ENCODE data around the gene CTBP2.

DNA sequence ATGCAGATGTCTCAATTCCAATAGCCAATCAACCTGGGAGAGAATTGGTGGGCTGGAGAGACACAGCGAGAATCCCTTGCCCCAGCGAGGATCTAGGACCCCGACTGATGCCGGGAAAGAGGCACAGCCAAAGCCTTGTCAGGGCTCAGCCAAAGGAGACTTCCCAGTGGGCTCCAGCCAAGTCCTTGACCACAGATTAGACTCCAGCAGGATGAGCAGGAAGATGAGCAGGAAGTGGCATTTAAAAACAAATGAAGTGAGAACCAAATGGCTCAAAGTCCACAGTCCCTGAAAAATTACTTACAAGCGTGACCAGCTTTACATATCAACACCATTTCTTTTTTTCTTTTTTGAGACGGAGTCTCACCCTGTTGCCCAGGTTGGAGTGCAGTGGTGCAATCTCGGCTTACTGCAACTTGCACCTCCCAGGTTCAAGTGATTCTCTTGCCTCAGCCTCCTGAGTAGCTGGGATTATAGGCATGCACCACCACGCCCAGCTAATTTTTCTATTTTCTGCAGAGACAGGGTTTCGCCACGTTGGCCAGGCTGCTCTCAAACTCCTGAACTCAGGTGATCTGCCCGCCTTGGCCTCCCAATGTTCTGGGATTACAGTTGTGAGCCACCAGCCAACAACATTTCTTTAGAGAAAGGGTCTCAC, 40.2 kb downstream of the CTBP2 start:
- TF ChIP-seq, protein P1, sequence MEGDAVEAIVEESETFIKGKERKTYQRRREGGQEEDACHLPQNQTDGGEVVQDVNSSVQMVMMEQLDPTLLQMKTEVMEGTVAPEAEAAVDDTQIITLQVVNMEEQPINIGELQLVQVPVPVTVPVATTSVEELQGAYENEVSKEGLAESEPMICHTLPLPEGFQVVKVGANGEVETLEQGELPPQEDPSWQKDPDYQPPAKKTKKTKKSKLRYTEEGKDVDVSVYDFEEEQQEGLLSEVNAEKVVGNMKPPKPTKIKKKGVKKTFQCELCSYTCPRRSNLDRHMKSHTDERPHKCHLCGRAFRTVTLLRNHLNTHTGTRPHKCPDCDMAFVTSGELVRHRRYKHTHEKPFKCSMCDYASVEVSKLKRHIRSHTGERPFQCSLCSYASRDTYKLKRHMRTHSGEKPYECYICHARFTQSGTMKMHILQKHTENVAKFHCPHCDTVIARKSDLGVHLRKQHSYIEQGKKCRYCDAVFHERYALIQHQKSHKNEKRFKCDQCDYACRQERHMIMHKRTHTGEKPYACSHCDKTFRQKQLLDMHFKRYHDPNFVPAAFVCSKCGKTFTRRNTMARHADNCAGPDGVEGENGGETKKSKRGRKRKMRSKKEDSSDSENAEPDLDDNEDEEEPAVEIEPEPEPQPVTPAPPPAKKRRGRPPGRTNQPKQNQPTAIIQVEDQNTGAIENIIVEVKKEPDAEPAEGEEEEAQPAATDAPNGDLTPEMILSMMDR (IDR thresholded peaks at IDR 0.05), result no peak
- no peak for TF ChIP-seq POLR2A (IDR thresholded peaks at IDR 0.05)
